ENCODE results near the gene CCDC73.

CCDC73 gene

GRCh38 chr11:32821917-32822560 is 27.6 kb upstream of the CCDC73 start:
- FAIRE-seq: no peak
- no peak for DNase-seq (ENCODE audit: insufficient read length, low spot score)
- TF ChIP-seq CTCF (IDR thresholded peaks at IDR 0.05; ENCODE audit: insufficient read depth, missing control alignments): no peak

- no peak for TF ChIP-seq CTCF (IDR thresholded peaks at IDR 0.05; ENCODE audit: insufficient read depth, missing control alignments)
- DNase-seq (ENCODE audit: insufficient read length, low spot score) (no peak), FAIRE-seq (no peak)
Observed at GRCh38 chr11:32821517-32821916, 27.1 kb upstream of the CCDC73 start.

GRCh38 chr11:32820497-32820896 is 26.0 kb upstream of the CCDC73 start:
- FAIRE-seq (no peak), DNase-seq (ENCODE audit: insufficient read length, low spot score) (no peak)
- TF ChIP-seq CTCF (IDR thresholded peaks at IDR 0.05; ENCODE audit: insufficient read depth, missing control alignments): no peak

GRCh38 chr11:32819187-32819586 is 24.7 kb upstream of the CCDC73 start:
- TF ChIP-seq CTCF (IDR thresholded peaks at IDR 0.05; ENCODE audit: insufficient read depth, missing control alignments): no peak

GRCh38 chr11:32817852-32818183 is 23.4 kb upstream of the CCDC73 start:
- DNase-seq (ENCODE audit: insufficient read length, low spot score): no peak
- no peak for FAIRE-seq
- no peak for TF ChIP-seq CTCF (IDR thresholded peaks at IDR 0.05; ENCODE audit: insufficient read depth, missing control alignments)

More at GRCh38 chr11:32819187-32819586, 24.7 kb upstream of the CCDC73 start:
- FAIRE-seq (no peak), DNase-seq (ENCODE audit: insufficient read length, low spot score) (no peak)

- FAIRE-seq (no peak), DNase-seq (ENCODE audit: insufficient read length, low spot score) (no peak)
- TF ChIP-seq CTCF (IDR thresholded peaks at IDR 0.05; ENCODE audit: insufficient read depth, missing control alignments): no peak
Observed at GRCh38 chr11:32817181-32817851, 22.9 kb upstream of the CCDC73 start.

GRCh38 chr11:32809313-32809712 is 14.9 kb upstream of the CCDC73 start:
- FAIRE-seq: peak; percentile 88
- DNase-seq (ENCODE audit: insufficient read length, low spot score): no peak

More at GRCh38 chr11:32809313-32809712, 14.9 kb upstream of the CCDC73 start:
- TF ChIP-seq CTCF (IDR thresholded peaks at IDR 0.05; ENCODE audit: insufficient read depth, missing control alignments): peak; percentile 89

Data from D721Med (cell line).